Left lobe of liver (tissue), 2 donors: Measurements from ENCODE around the gene PIP4K2A. TPM values are rescaled to one million over a fixed set of nuclear protein-coding genes. Genes with fewer than 3 reads are reported as not detected.

Experiments used
- ATAC-seq: fragments of 200-7000 bp; cut with Tn5 transposase; one replicate; pipeline ENCODE4 v1.9.1; 2020; ENCODE audit warnings: mild to moderate bottlenecking, moderate library complexity
- DNase-seq: peaks from one replicate; pipeline ENCODE4 v3.0.0-alpha.2; 2020; ENCODE audit warnings: low spot score
- total RNA-seq: library from RNA; stranded (reverse); gene quantifications from one replicate; pipeline ENCODE4 v1.2.1, GENCODE V29; 2021
- donor health status: DM: no; HTN: no; CAD: no; lungs with moderate emphysema.
- donor health status: DM: no; HTN: yes; CAD: no.

PIP4K2A gene
- total RNA-seq, 1 donor from 2014 or later: 10.9 TPM

- no peak for DNase-seq
- no peak for ATAC-seq
These were observed 110.8 kb downstream of the PIP4K2A start for GRCh38 chr10:22603581-22603980.

GRCh38 chr10:22601618-22602017 lies 112.8 kb downstream of the PIP4K2A start:
- DNase-seq: no peak
- no peak for ATAC-seq

GRCh38 chr10:22599636-22600228 lies 114.6 kb downstream of the PIP4K2A start:
- no peak for DNase-seq

GRCh38 chr10:22599048-22599561 lies 115.3 kb downstream of the PIP4K2A start:
- no peak for DNase-seq
- no peak for ATAC-seq

More at GRCh38 chr10:22599636-22600228, 114.6 kb downstream of the PIP4K2A start:
- ATAC-seq: no peak

- ATAC-seq (peak; percentile 29), DNase-seq (no peak)
These were observed 115.9 kb downstream of the PIP4K2A start for GRCh38 chr10:22598478-22598877.

- ATAC-seq: peak; percentile 49
- no peak for DNase-seq
These were observed 117.2 kb downstream of the PIP4K2A start for GRCh38 chr10:22597138-22597537.

GRCh38 chr10:22593636-22594198 lies 120.7 kb downstream of the PIP4K2A start:
- DNase-seq (no peak), ATAC-seq (no peak)

- DNase-seq (no peak), ATAC-seq (no peak)
These were observed 121.4 kb downstream of the PIP4K2A start for GRCh38 chr10:22593026-22593425.

GRCh38 chr10:22589851-22590514 lies 124.4 kb downstream of the PIP4K2A start:
- ATAC-seq (no peak), DNase-seq (no peak)

- ATAC-seq (no peak), DNase-seq (no peak)
These were observed 125.9 kb downstream of the PIP4K2A start for GRCh38 chr10:22588462-22588861.

GRCh38 chr10:22583683-22584082 lies 130.7 kb downstream of the PIP4K2A start:
- ATAC-seq (no peak), DNase-seq (no peak)

GRCh38 chr10:22581461-22581860 lies 132.9 kb downstream of the PIP4K2A start:
- DNase-seq (no peak), ATAC-seq (no peak)

- ATAC-seq: no peak
These were observed 133.7 kb downstream of the PIP4K2A start for GRCh38 chr10:22580711-22581110.

GRCh38 chr10:22579826-22580225 lies 134.6 kb downstream of the PIP4K2A start:
- ATAC-seq (no peak), DNase-seq (no peak)

More at GRCh38 chr10:22580711-22581110, 133.7 kb downstream of the PIP4K2A start:
- no peak for DNase-seq

- peak; percentile 91 for ATAC-seq
- no peak for DNase-seq
These were observed 140.4 kb downstream of the PIP4K2A start for GRCh38 chr10:22573820-22574569.

- DNase-seq (no peak), ATAC-seq (no peak)
These were observed 143.5 kb downstream of the PIP4K2A start for GRCh38 chr10:22570733-22571430.

GRCh38 chr10:22570234-22570633 lies 144.1 kb downstream of the PIP4K2A start:
- ATAC-seq (peak; percentile 33), DNase-seq (no peak)

- ATAC-seq (no peak), DNase-seq (no peak)
These were observed 145.4 kb downstream of the PIP4K2A start for GRCh38 chr10:22568928-22569327.

GRCh38 chr10:22564060-22564459 lies 150.3 kb downstream of the PIP4K2A start:
- ATAC-seq (no peak), DNase-seq (no peak)

GRCh38 chr10:22561909-22562308 lies 152.5 kb downstream of the PIP4K2A start:
- DNase-seq: no peak
- no peak for ATAC-seq

- DNase-seq (no peak), ATAC-seq (no peak)
These were observed 153.5 kb downstream of the PIP4K2A start for GRCh38 chr10:22560913-22561239.
